IMR-90 (cell line): ENCODE measurements around the gene NT5DC1. TPM values are rescaled to one million over a fixed set of nuclear protein-coding genes. Genes with fewer than 3 reads are reported as not detected.

ENCODE experiments used
- ATAC-seq: fragments of 200-7000 bp; cut with Tn5 transposase; 2 replicates; pipeline ENCODE4 v1.9.1; 2020; ENCODE audit warnings: low read depth, mild to moderate bottlenecking, moderate library complexity
- BruUV-seq: library from RNA; stranded (reverse); fragments of 400-500 nt; replicated peaks from 2 replicates; lab custom pipeline; 2021; lab: Mats Ljungman, UMichigan
- CTCF ChIA-PET: fragments of 300-600 bp; formaldehyde crosslinking; extraction: SDS; loops from one replicate; lab custom pipeline; 2021; ENCODE audit warnings: antibody characterized with exemption; lab: Yijun Ruan, JAX
- POLR2A ChIA-PET: fragments of 300-600 bp; sonication (Branson Sonifier 250); formaldehyde crosslinking; loops from one replicate; lab custom pipeline; 2022; ENCODE audit warnings: antibody characterized with exemption; ENCODE audit not compliant: unreplicated experiment; lab: Charles Lee
- DNase-seq: peaks from one replicate; pipeline ENCODE4 v3.0.0; 2013
- H2AFZ ChIP-seq: replicated peaks from 2 replicates; pipeline ENCODE3; 2013; ENCODE audit warnings: low read length, mild to moderate bottlenecking; ENCODE audit not compliant: poor library complexity
- H2AK5ac ChIP-seq: 2 replicates; pipeline ENCODE4 v1.6.1; 2013; ENCODE audit warnings: low read depth, low read length, inconsistent platforms
- H2AK9ac ChIP-seq: replicated peaks from 2 replicates; pipeline ENCODE3; 2013; ENCODE audit warnings: mild to moderate bottlenecking, low read depth, low read length, moderate library complexity; ENCODE audit not compliant: poor library complexity
- H2BK120ac ChIP-seq: 2 replicates; pipeline ENCODE4 v1.6.1; 2013; ENCODE audit warnings: low read depth, low read length, inconsistent platforms
- H2BK15ac ChIP-seq: 3 replicates; pipeline ENCODE4 v1.6.1; 2013; ENCODE audit warnings: low read depth, low read length, inconsistent platforms
- H2BK20ac ChIP-seq: 2 replicates; pipeline ENCODE4 v1.6.1; 2013; ENCODE audit warnings: low read depth, mild to moderate bottlenecking, inconsistent platforms, low read length, moderate library complexity
- H2BK5ac ChIP-seq: 2 replicates; pipeline ENCODE4 v1.6.1; 2013; ENCODE audit warnings: mild to moderate bottlenecking, low read depth, low read length, inconsistent platforms; ENCODE audit not compliant: poor library complexity, severe bottlenecking
- H3K14ac ChIP-seq: replicated peaks from 2 replicates; pipeline ENCODE4 v1.6.1; 2013; ENCODE audit warnings: low read depth, low read length, inconsistent platforms
- H3K18ac ChIP-seq: 2 replicates; pipeline ENCODE4 v1.6.1; 2013; ENCODE audit warnings: low read depth, low read length, control low read depth
- H3K23ac ChIP-seq: 2 replicates; pipeline ENCODE4 v1.6.1; 2013; ENCODE audit warnings: low read depth, low read length, inconsistent platforms
- H3K27ac ChIP-seq: 2 replicates; pipeline ENCODE4 v1.5.1; 2013; ENCODE audit warnings: mild to moderate bottlenecking, control low read depth, low read length; ENCODE audit not compliant: insufficient read depth
- H3K27me3 ChIP-seq: 2 replicates; pipeline ENCODE4 v1.6.1; 2013; ENCODE audit warnings: low read length; ENCODE audit not compliant: control insufficient read depth, insufficient read depth
- H3K36me3 ChIP-seq: 2 replicates; pipeline ENCODE4 v1.6.1; 2013; ENCODE audit warnings: low read length, mixed read lengths; ENCODE audit not compliant: control insufficient read depth, insufficient read depth
- H3K4ac ChIP-seq: 2 replicates; pipeline ENCODE4 v1.6.1; 2013; ENCODE audit warnings: low read depth, low read length, inconsistent platforms
- H3K4me1 ChIP-seq: 2 replicates; pipeline ENCODE4 v1.6.1; 2013; ENCODE audit warnings: low read length, mixed read lengths; ENCODE audit not compliant: control insufficient read depth, insufficient read depth
- H3K4me2 ChIP-seq: 2 replicates; pipeline ENCODE4 v1.6.1; 2013; ENCODE audit warnings: low read depth, mild to moderate bottlenecking, control low read depth, low read length, moderate library complexity
- H3K4me3 ChIP-seq: 2 replicates; pipeline ENCODE4 v1.5.1; 2013; ENCODE audit warnings: low read depth, mild to moderate bottlenecking, control low read depth, low read length, moderate library complexity; ENCODE audit not compliant: insufficient read depth
- H3K56ac ChIP-seq: 2 replicates; pipeline ENCODE4 v1.6.1; 2013; ENCODE audit warnings: low read length, inconsistent platforms; ENCODE audit not compliant: insufficient read depth; ENCODE audit errors: extremely low read depth
- H3K79me1 ChIP-seq, 2 experiments: 2 replicates each; pipeline ENCODE4 v1.6.1; 2013; ENCODE audit warnings: low read length in 2 of 2, inconsistent platforms in 1 of 2, low read depth in 1 of 2
- H3K9ac ChIP-seq: 2 replicates; pipeline ENCODE4 v1.6.1; 2013; ENCODE audit warnings: low read depth, low read length, control low read depth
- H3K9me1 ChIP-seq: 2 replicates; pipeline ENCODE4 v1.6.1; 2013; ENCODE audit warnings: low read length, inconsistent platforms; ENCODE audit not compliant: insufficient read depth
- H3K9me3 ChIP-seq: 2 replicates; pipeline ENCODE4 v1.6.1; 2013; ENCODE audit warnings: low read length; ENCODE audit not compliant: control insufficient read depth, insufficient read depth
- H4K20me1 ChIP-seq: 2 replicates; pipeline ENCODE4 v1.6.1; 2013; ENCODE audit warnings: low read length, inconsistent platforms; ENCODE audit not compliant: insufficient read depth
- H4K5ac ChIP-seq: 2 replicates; pipeline ENCODE4 v1.6.1; 2013; ENCODE audit warnings: mild to moderate bottlenecking, low read depth, low read length, control low read depth
- H4K8ac ChIP-seq, 2 experiments: 2 replicates each; pipeline ENCODE4 v1.6.1; 2013; ENCODE audit warnings: low read depth in 2 of 2, low read length in 2 of 2, control low read depth in 1 of 2, inconsistent platforms in 1 of 2
- H4K91ac ChIP-seq: 2 replicates; pipeline ENCODE4 v1.6.1; 2013; ENCODE audit warnings: low read depth, low read length, inconsistent platforms; ENCODE audit not compliant: insufficient read depth
- MAZ ChIP-seq: IDR thresholded peaks from 2 replicates; pipeline ENCODE4 v1.6.1; 2012; ENCODE audit warnings: low read depth, mild to moderate bottlenecking, low read length, improper control_type of control experiment, moderate library complexity, borderline replicate concordance
- POLR2A ChIP-seq: IDR thresholded peaks from 2 replicates; pipeline ENCODE4 v1.6.1; 2012; ENCODE audit warnings: mild to moderate bottlenecking, low read depth, low read length
- WGBS, 2 experiments: methylation state at CpG; one replicate each; pipeline versions ENCODE4 v1.1.5 to v1.1.7; 2013; ENCODE audit warnings: missing lambda C conversion rate in 2 of 2; ENCODE audit not compliant: insufficient read length in 1 of 2; ENCODE audit errors: extremely low coverage in 2 of 2; 5-methylcytosine and 5-hydroxymethylcytosine counted together
- dilution Hi-C: fragments of 300-500 bp; cut with HindIII; formaldehyde crosslinking; loops from one replicate; pipeline ENCODE4 v1.14.3; 2018; ENCODE audit warnings: low sequenced_read_pairs; ENCODE audit not compliant: unreplicated experiment
- in situ Hi-C: fragments of 300-500 bp; cut with MboI; formaldehyde crosslinking; loops from 3 replicates; pipeline ENCODE4 v1.14.3; 2019; ENCODE audit warnings: low sequenced_read_pairs, inconsistent platforms, mixed read lengths
- intact Hi-C: fragments of 100-400 bp; cut with micrococcal nuclease; formaldehyde crosslinking; loops from 2 replicates; pipeline ENCODE4 v1.10.0; 2022
- polyA plus RNA-seq, 3 experiments: library from polyadenylated mRNA; depleted of rRNA; stranded (reverse); fragments of >200 nt; gene quantifications; 2 replicates each; pipeline ENCODE4 v1.2.3, GENCODE V29; 2012; ENCODE audit warnings: low replicate concordance in 1 of 3
- total RNA-seq: library from RNA; depleted of rRNA; stranded (reverse); fragments of >200 nt; gene quantifications from 2 replicates; pipeline ENCODE4 v1.2.3, GENCODE V29; 2012

The NT5DC1 gene
- total and polyA plus RNA-seq, 2 of the 4 experiments (the other 2 are of a cell fraction): 11.7 to 16.8 TPM

GRCh38 chr6:116223355-116223754 lies 122.7 kb downstream of the NT5DC1 start:
- Histone ChIP-seq H2AFZ (no peak overlapping the region), H2BK120ac (no peak overlapping the region), H3K4me1 (peaks cover 6% of the 10 kb centered on the region), H3K79me1 (peaks cover 0 to 2% of the 10 kb centered on the region in 2 experiments; a peak in 1 of 4 replicates), H2AK5ac (no peak overlapping the region), H3K14ac (no peak overlapping the region), H2AK9ac (no peak overlapping the region), H3K27ac (no peak overlapping the region), H3K36me3 (no peaks in the 10 kb centered on the region), H3K23ac (no peak overlapping the region), H3K4ac (no peak overlapping the region), H2BK20ac (no peak overlapping the region), H3K4me2 (no peak overlapping the region), H4K91ac (no peak overlapping the region), H3K18ac (no peak overlapping the region), H4K8ac (no peak overlapping the region), H4K5ac (no peak overlapping the region), H2BK5ac (no peak overlapping the region), H4K20me1 (no peaks in the 10 kb centered on the region), H3K56ac (no peak overlapping the region), H3K9me3 (no peaks in the 10 kb centered on the region), H3K27me3 (no peaks in the 10 kb centered on the region), H3K4me3 (no peak overlapping the region), H3K9me1 (no peaks in the 10 kb centered on the region), H3K9ac (no peak overlapping the region), H2BK15ac (no peak overlapping the region)
- intact Hi-C loops: loop anchor here (2.0 kb wide), 2 partner anchors 19 to 307 kb away; no protein-coding TSS in a partner anchor
- ATAC-seq: no peak
- CTCF ChIA-PET: interaction anchor here (1.2 kb wide), 1 partner anchor 309 kb away, joined by 3 read pairs; no protein-coding TSS in a partner anchor
- in situ Hi-C loops: no loop called here
- dilution Hi-C loops: no loop called here
- DNase-seq: no peak
- no TSS peak for BruUV-seq
- WGBS, 2 experiments: 100% methylated on average over 1 of the region's 3 CpGs; no CpG with 5 or more reads in 1 of the 2 experiments
- POLR2A ChIA-PET: no interaction called here
- TF ChIP-seq POLR2A (no peak), MAZ (no peak)
